Astrocyte (in vitro differentiated cells and primary cell): Measurements from ENCODE around the gene MCTP2.

ENCODE experiments used
- CTCF ChIP-seq: IDR thresholded peaks from 2 replicates; pipeline ENCODE4 v1.5.1; 2011; ENCODE audit warnings: low read depth, mild to moderate bottlenecking, inconsistent platforms, low read length, moderate library complexity; ENCODE audit not compliant: insufficient read depth
- EZH2 ChIP-seq: IDR thresholded peaks from 2 replicates; pipeline ENCODE4 v1.6.1; 2012; ENCODE audit warnings: mild to moderate bottlenecking, low read length, inconsistent platforms; ENCODE audit not compliant: insufficient read depth

GRCh38 chr15:94259863-94260262 is 28.5 kb downstream of the MCTP2 start:
- no peak for TF ChIP-seq CTCF
- no peak for TF ChIP-seq EZH2
